ENCODE results near the gene USP9X.
A peak's percentile ranks its signal among the peaks of the same experiment; 100 is the strongest.
"Not testable (repeated sequence)": the region's sequence is repeated elsewhere in the genome, so short reads cannot be mapped to it uniquely, and the experiment has no call there.

The USP9X gene

GRCh38 chrX:41085878-41086626 is 807 bp downstream of the USP9X start:
- DNase-seq = no peak

GRCh38 chrX:41086627-41086932 is 1.3 kb downstream of the USP9X start:
- DNase-seq = no peak

GRCh38 chrX:41087201-41087600 is 2.0 kb downstream of the USP9X start:
- no peak for DNase-seq

GRCh38 chrX:41090568-41091238 is 5.5 kb downstream of the USP9X start:
- no peak for DNase-seq

- no peak for DNase-seq
Measured at GRCh38 chrX:41092776-41093175, 7.5 kb downstream of the USP9X start.

- no peak for DNase-seq
Measured at GRCh38 chrX:41095174-41095573, 9.9 kb downstream of the USP9X start.

GRCh38 chrX:41095908-41096307 is 10.7 kb downstream of the USP9X start:
- no peak for DNase-seq

DNA sequence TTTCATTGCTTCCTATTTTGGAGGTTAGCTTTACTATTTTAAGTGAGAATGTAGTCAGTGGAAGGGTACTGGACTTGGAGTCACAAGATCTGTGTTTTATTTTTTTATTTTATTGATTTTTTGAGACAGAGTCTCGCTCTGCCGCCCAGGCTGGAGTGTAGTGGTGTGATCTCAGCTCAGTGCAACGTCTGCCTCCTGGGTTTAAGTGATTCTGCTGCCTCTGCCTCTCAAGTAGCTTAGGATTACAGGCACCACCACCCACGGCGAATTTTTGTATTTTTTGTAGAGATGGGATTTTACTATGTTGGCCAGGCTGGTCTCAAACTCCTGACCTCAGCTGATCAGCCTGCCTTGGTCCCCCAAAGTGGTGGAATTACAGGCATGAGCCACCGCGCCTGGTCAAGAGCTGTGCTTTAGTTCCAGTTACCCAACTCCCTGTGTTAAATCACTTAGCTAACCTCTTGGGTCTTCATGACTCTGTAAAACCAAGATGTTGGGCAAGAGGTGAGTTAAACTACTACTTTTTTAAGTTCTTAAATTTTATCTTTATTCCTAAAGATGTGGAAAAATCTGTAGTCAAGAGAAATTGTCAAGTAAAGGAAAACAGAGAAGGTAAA is 11.2 kb downstream of the USP9X start:
- no peak for DNase-seq

DNA sequence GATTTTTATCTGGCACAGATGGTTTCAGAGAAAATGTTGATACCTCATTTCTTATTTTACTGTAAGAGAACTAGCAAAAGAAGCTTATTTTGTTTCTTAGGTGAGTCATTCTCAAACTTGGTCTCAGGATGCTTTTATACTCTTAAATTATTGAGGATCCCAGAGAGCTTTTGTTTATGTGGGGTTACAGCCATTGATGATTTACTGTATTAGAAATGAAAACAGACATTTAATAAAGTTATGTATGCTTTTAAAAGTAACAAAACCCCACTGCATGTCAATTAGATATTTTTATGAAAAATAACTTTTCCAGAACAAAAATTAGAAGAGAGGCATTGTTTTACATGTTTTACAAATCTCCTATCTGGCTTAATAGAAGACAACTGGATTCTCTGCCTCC is 12.1 kb downstream of the USP9X start:
- no peak for DNase-seq

GRCh38 chrX:41100200-41100599 is 15.0 kb downstream of the USP9X start:
- no peak for DNase-seq

GRCh38 chrX:41100819-41101218 is 15.6 kb downstream of the USP9X start:
- no peak for DNase-seq

GRCh38 chrX:41105005-41105404 is 19.8 kb downstream of the USP9X start:
- no peak for DNase-seq

DNA sequence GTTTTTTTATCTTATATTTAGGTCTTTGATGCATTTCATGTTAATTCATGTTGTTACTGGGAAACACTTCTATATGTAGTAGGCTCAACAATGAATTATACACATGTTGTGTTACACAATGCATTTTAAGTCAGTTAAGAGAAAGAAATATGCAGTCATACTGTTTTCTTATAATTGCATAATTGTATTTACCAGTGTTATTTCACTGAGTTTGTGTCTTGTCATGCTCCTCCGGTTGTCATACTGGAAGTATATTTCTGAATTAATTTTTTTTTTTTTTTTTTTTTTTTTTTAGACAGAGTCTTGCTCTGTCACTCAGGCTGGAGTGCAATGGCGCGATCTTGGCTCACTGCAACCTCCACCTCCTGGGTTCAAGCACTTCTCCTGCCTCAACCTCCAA is 21.0 kb downstream of the USP9X start:
- DNase-seq = not testable (repeated sequence)

DNA sequence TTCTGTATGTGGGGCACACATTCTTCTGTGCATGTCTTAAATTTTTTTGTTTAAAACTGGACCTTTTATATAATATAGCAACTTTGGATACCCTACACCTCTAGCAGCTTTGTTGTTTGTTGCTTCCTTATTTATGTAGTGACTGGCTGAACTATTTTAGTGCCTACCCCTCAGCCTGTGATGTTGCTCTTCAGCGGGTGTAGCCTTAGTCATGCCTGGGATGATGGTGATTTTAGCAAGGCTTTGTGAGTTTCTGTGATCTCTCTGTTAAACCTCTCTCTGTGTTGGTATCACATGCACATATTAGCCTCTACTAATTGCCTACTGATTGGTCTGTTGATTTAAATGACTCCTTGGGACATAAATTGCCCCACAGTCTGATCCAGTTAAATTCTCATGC is 22.8 kb downstream of the USP9X start:
- DNase-seq = no peak

- DNase-seq = no peak
Measured at GRCh38 chrX:41108463-41109205, 23.4 kb downstream of the USP9X start.

- no peak for DNase-seq
Measured at GRCh38 chrX:41110801-41111625, 25.8 kb downstream of the USP9X start.

- peak; percentile 6 for DNase-seq
Measured at GRCh38 chrX:41115104-41115425, 29.8 kb downstream of the USP9X start.

GRCh38 chrX:41116948-41117347 is 31.7 kb downstream of the USP9X start:
- DNase-seq = no peak

- DNase-seq = no peak
Measured at GRCh38 chrX:41118156-41118555, 32.9 kb downstream of the USP9X start.

DNA sequence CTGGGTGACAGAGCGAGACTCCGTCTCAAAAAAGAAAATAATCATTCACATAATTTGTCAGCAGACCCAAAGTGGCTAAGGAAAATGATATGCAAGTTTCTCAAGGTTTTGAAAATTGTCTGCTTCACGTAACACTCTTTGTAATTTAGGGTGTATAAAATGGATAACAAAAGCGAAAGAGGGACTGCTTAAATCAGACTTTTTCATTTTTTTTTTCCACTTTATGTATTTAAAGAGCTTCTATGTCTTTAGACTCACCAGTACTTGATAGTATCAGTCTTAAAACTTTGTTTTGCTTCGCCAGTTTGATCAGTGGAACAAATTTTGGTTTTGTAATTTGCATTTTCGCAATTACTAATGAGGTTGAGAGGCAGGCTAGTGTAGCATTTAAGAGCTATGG is 34.6 kb downstream of the USP9X start:
- DNase-seq = no peak

- DNase-seq = no peak
Measured at GRCh38 chrX:41121766-41122165, 36.5 kb downstream of the USP9X start.

GRCh38 chrX:41122664-41123257 is 37.5 kb downstream of the USP9X start:
- no peak for DNase-seq

Data from NCI-H446 treated with DMSO at 0.1 percent for 48 hours (cell line).